ENCODE data around the gene SPARC. TPM values are rescaled to one million over a fixed set of nuclear protein-coding genes. Genes with fewer than 3 reads are reported as not detected.

Gene SPARC
- total RNA-seq, 2 experiments from 2014 or later = 0.39 to 0.96 TPM

GRCh38 chr5:151670083-151670686 is 16.5 kb downstream of the SPARC start:
- no peak for DNase-seq

GRCh38 chr5:151667083-151667482 is 19.6 kb downstream of the SPARC start:
- ATAC-seq (ENCODE audit: low read depth) = no peak
- H3K4me1 Mint-ChIP-seq = peaks cover 12% of the 10 kb centered on the region

More at GRCh38 chr5:151670083-151670686, 16.5 kb downstream of the SPARC start:
- Mint-ChIP-seq H3K27me3 (peaks cover 1% of the 10 kb centered on the region), H3K9me3 (no peaks in the 10 kb centered on the region), H3K36me3 (no peaks in the 10 kb centered on the region), H3K4me3 (no peak overlapping the region), H3K27ac (no peak overlapping the region), H3K4me1 (no peaks in the 10 kb centered on the region)
- no peak for ATAC-seq (ENCODE audit: low read depth)
- POLR2A ChIA-PET = no interaction called here

GRCh38 chr5:151665613-151666012 is 21.1 kb downstream of the SPARC start:
- peaks cover 12% of the 10 kb centered on the region for H3K4me1 Mint-ChIP-seq
- H3K27ac Mint-ChIP-seq = no peak overlapping the region
- H3K36me3 Mint-ChIP-seq = no peaks in the 10 kb centered on the region
- H3K4me3 Mint-ChIP-seq = no peak overlapping the region
- no peak for ATAC-seq (ENCODE audit: low read depth)
- no peaks in the 10 kb centered on the region for H3K9me3 Mint-ChIP-seq
- POLR2A ChIA-PET = no interaction called here
- DNase-seq = no peak
- no peaks in the 10 kb centered on the region for H3K27me3 Mint-ChIP-seq

More at GRCh38 chr5:151667083-151667482, 19.6 kb downstream of the SPARC start:
- Mint-ChIP-seq H3K27me3 (no peaks in the 10 kb centered on the region), H3K36me3 (no peaks in the 10 kb centered on the region), H3K27ac (no peak overlapping the region), H3K9me3 (no peaks in the 10 kb centered on the region), H3K4me3 (no peak overlapping the region)
- DNase-seq = no peak
- POLR2A ChIA-PET = no interaction called here

GRCh38 chr5:151664694-151665585 is 21.8 kb downstream of the SPARC start:
- ATAC-seq (ENCODE audit: low read depth) (no peak), DNase-seq (no peak)
- H3K9me3 Mint-ChIP-seq = no peaks in the 10 kb centered on the region
- H3K27me3 Mint-ChIP-seq = no peaks in the 10 kb centered on the region
- no peak overlapping the region for H3K27ac Mint-ChIP-seq
- H3K4me3 Mint-ChIP-seq = no peak overlapping the region
- H3K36me3 Mint-ChIP-seq = no peaks in the 10 kb centered on the region
- peaks cover 12% of the 10 kb centered on the region for H3K4me1 Mint-ChIP-seq
- POLR2A ChIA-PET = no interaction called here

GRCh38 chr5:151663617-151664293 is 23.0 kb downstream of the SPARC start:
- Mint-ChIP-seq H3K4me1 (peaks cover 14% of the 10 kb centered on the region), H3K36me3 (no peaks in the 10 kb centered on the region), H3K9me3 (no peaks in the 10 kb centered on the region), H3K27me3 (peaks cover 5% of the 10 kb centered on the region), H3K4me3 (no peak overlapping the region), H3K27ac (no peak overlapping the region)
- DNase-seq (no peak), ATAC-seq (ENCODE audit: low read depth) (no peak)
- POLR2A ChIA-PET = no interaction called here

GRCh38 chr5:151662805-151663204 is 23.9 kb downstream of the SPARC start:
- H3K27ac Mint-ChIP-seq = no peak overlapping the region
- peaks cover 7% of the 10 kb centered on the region for H3K27me3 Mint-ChIP-seq
- DNase-seq (no peak), ATAC-seq (ENCODE audit: low read depth) (no peak)
- POLR2A ChIA-PET = no interaction called here
- no peak overlapping the region for H3K4me3 Mint-ChIP-seq
- peaks cover 15% of the 10 kb centered on the region for H3K4me1 Mint-ChIP-seq
- no peaks in the 10 kb centered on the region for H3K9me3 Mint-ChIP-seq
- no peaks in the 10 kb centered on the region for H3K36me3 Mint-ChIP-seq

- Mint-ChIP-seq H3K36me3 (no peaks in the 10 kb centered on the region), H3K27ac (no peak overlapping the region), H3K4me1 (peaks cover 15% of the 10 kb centered on the region), H3K4me3 (no peak overlapping the region), H3K9me3 (no peaks in the 10 kb centered on the region), H3K27me3 (peaks cover 9% of the 10 kb centered on the region)
- POLR2A ChIA-PET = no interaction called here
- no peak for ATAC-seq (ENCODE audit: low read depth)
- DNase-seq = no peak
Measured at GRCh38 chr5:151661968-151662732, 24.6 kb downstream of the SPARC start.

DNA sequence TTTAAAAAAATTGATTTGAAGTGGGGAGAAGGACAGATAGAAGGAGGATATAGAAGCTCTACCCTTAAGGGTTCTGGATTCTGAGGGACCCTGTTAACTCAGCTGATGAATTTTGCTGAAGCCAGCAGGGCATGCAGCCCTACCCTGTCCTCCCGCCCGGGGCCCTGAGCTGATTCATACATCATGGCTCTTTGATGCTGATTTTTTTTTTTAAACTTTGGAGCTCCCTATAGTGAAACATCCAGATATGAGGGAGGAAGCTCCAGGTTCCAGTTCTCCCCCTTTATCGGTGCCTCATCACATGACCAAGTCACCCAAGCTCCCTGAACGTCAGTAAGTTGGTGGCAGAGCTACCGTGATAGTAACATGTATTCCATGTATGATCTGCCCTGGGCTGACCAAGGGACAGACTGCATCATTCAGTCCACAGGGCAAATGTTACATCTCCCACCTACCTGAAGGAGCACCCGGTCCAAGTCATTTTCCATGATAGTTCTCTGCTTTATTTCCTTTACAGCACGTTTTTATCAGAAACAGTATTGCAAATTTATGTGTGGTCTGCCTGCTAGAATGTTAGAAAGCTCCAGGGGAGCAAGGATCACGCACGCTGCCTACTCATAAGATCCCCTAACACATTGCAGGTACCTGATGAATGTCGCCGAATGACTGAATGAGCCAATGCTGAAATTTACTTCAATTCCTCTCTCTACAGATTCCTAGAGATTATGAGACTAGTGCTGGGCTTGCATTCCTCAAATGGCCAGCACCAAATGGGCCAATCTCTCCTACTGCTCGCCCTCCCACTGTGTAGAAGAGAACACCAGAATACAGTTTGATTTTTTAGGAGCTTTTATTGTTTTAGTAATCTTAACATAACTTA is 25.9 kb downstream of the SPARC start:
- DNase-seq = no peak
- no peak overlapping the region for H3K4me3 Mint-ChIP-seq
- H3K9me3 Mint-ChIP-seq = no peaks in the 10 kb centered on the region
- no peak for ATAC-seq (ENCODE audit: low read depth)
- peaks cover 15% of the 10 kb centered on the region for H3K4me1 Mint-ChIP-seq
- POLR2A ChIA-PET = no interaction called here
- peaks cover 9% of the 10 kb centered on the region for H3K27me3 Mint-ChIP-seq
- H3K27ac Mint-ChIP-seq = no peak overlapping the region
- H3K36me3 Mint-ChIP-seq = no peaks in the 10 kb centered on the region

DNA sequence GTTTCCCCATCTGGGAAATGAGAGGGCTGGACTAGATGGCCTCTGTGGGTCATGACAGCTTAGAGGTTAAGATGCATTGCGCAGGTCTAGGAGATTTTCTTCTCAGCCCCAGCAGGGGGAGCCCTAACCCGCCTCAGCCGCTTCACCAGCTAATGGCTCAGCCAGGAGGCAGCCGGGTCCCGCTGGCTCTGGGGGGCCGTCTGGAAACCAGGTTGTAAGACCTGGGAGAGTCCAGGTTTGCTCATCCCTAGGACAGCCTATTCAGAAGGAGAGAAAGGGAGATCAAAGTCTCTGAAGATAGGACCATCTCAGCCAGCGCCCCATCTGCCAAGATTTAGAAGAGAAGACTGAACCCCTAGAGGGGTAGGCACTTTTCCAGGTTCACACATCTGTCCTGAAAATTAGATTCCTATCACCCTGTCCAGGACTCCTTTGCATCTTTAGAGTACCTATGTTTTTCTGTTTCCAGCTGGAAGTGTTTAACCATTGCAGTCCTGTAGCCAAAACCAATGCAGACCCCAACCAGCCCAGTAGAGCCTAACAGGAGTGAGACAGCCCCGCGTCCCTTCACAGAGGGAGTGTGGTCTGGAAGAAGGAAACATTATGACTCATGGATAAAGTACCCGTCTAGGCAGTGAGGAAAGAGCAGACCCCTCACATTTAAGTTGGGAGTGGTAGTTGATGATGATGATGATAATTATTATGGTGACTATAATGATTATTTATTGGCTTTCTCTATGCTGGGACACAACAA is 27.5 kb downstream of the SPARC start:
- Mint-ChIP-seq H3K27me3 (peaks cover 12% of the 10 kb centered on the region), H3K9me3 (no peaks in the 10 kb centered on the region)
- POLR2A ChIA-PET = interaction anchor here (2.2 kb wide), 1 partner anchor 112 kb away, joined by 20 read pairs; the partner anchor contains the start of gene G3BP1

DNA sequence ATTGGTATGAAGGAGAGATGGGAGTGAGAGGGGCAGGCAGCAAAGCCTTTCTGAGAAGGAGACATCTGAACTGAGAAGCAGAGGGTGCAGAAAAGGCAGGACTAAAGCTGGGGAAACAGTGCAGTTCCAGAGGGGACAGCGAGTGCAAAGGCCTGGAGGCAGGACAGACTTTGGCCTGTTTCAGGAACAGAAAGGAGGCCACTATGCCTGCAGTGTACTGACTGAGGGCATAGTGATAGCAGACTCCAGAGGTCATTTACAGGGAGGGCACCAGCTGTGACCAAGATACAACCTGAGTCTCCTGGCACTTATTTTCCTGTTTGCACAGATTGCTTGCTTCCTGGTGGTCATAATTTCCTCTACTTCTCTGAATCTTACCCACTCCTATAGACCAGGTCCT is 29.6 kb downstream of the SPARC start:
- Mint-ChIP-seq H3K9me3 (no peaks in the 10 kb centered on the region), H3K36me3 (no peaks in the 10 kb centered on the region), H3K4me3 (no peak overlapping the region), H3K27ac (no peak overlapping the region), H3K27me3 (peaks cover 12% of the 10 kb centered on the region), H3K4me1 (peaks cover 3% of the 10 kb centered on the region)
- ATAC-seq (ENCODE audit: low read depth) (no peak), DNase-seq (no peak)
- POLR2A ChIA-PET = interaction anchor here (1.0 to 2.2 kb wide), 2 partner anchors 43 to 114 kb away, joined by 3 to 20 read pairs; partner anchors contain the start of gene G3BP1

More for the DNA sequence above, 27.5 kb downstream of the SPARC start:
- Mint-ChIP-seq H3K4me1 (peaks cover 15% of the 10 kb centered on the region), H3K36me3 (no peaks in the 10 kb centered on the region), H3K27ac (no peak overlapping the region), H3K4me3 (no peak overlapping the region)
- peak; percentile 94 for ATAC-seq (ENCODE audit: low read depth)
- DNase-seq = peak; percentile 87

- Mint-ChIP-seq H3K4me3 (no peak overlapping the region), H3K27me3 (peaks cover 12% of the 10 kb centered on the region), H3K9me3 (no peaks in the 10 kb centered on the region), H3K4me1 (peaks cover 3% of the 10 kb centered on the region), H3K36me3 (no peaks in the 10 kb centered on the region), H3K27ac (no peak overlapping the region)
- POLR2A ChIA-PET = no interaction called here
- ATAC-seq (ENCODE audit: low read depth) (no peak), DNase-seq (no peak)
Measured at GRCh38 chr5:151656311-151656710, 30.4 kb downstream of the SPARC start.

Data from activated naive CD8-positive, alpha-beta T cell treated with anti-CD3 and anti-CD28 coated beads, Interleukin-2, amount 10 ng/mL, durations not matched to agents 7 days and 5 days (primary cell).